UCSD-AML1 (cell line): ENCODE data around the gene FAM180B.
"Not testable (repeated sequence)": the region's sequence is repeated elsewhere in the genome, so short reads cannot be mapped to it uniquely, and the experiment has no call there.

Experiments used
- DNase-seq: peaks from one replicate; lab custom pipeline; 2025; ENCODE audit not compliant: unreplicated experiment; lab: John Stamatoyannopoulos, UW

The FAM180B gene

DNA sequence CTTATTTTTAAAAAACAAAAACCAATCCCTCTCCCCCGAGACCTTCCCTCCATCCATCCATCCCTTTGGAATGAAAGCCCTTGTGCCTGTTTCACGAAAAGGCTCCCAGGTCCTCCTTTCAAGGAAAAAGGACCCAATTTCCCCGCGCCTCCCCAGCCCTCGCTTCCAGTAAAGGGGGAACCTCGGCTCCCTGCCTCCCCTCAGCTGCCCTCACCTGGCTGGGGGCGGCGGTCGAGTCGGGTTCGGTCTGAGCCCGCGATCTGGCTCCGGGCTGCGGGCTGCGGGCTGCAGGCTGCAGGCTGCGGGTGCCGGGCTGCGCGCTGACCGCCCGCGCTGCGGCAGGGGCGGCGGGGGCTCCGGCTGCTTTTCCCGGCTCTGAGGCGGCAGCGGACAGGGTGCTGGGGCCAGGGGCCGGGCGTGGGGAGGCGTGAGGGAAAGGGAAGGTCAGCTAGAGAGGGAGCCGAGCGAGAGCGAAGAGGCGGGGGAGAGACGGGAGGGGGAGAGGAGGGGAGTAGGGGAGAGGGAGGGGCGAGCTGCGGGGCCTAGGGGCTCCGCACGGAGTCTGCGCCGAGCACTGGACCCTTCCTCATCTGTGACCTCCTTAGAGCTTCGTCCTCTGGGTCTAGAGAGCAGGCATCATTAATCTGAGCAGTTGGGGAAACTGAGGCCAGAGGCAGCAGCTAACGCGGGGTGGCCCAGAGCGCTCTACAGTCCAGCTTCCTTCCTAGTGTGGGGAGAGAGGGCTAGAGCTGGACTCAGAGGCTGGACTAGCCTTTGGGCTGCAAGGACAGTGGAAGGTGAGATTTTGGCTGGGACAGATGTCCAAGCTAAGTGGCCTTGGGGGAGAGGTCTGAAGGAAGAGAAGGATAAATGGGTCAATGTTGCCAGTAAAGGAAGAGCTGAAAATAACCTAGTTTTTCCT is 7.7 kb downstream of the FAM180B start, which contains the start of gene C1QTNF4:
Gene C1QTNF4, minus strand, starts transcription at position 478 of the 922 bp plus-strand sequence. CDS start 3,601 bp downstream, outside the sequence.
- DNase-seq, result no peak

DNA sequence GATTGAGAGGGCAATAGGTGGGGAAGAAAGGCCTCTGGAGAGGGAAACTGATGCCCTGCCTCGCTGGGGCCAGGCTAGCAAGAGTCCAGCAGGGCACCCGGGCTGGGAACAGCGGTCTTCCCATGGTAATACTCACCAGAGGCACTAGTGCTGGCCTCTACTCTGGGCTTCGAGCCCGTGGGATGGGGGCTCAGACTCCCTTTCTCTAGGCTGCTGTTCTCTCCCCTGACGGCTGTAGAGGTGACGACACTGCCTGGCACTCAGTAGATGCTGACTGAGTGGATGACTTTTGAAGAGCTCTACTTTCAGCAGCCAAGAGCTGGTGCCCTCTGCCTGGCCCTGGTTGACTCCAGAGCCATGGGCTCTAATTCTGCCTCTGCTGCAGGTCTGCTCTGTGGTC is 8.6 kb downstream of the FAM180B start:
- no peak for DNase-seq

DNA sequence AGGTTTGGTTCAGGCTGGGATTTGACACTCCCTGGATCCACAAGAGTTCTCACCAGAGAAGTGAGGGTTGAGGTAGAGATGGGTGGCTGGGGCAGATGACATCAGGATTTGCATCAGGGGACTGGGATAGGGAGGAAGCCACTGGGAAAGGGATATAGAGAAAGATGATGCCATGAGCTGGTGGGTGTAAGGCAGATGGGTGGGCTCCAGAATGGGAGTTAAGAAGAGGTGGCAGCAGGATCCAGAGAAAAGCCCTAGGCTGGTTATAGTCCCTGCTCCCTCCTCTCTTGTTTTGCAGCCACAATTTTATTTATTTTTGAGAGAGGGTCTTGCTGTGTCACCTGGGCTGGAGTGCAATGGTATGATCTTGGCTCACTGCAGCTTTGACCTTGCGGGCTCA is 9.5 kb downstream of the FAM180B start:
- no peak for DNase-seq

DNA sequence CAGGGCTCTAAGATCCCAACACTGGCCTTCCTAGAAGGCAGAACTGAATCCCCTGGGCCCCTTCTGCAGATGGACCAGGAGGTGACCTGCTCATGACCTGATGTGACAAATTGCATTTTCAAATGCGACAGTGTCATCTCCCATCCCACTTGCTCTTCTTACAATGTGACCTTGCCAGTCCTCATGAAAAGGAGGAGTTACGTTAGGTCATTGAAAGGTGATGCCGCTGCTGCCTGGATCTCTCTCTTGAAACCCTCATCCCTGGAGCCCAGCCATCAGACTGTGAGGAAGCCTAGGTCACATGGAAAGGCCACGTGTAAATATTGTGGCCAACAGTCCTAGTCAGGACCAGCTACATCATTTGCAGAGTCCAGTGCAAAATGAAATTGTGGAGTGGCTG is 13.4 kb downstream of the FAM180B start:
- no peak for DNase-seq

DNA sequence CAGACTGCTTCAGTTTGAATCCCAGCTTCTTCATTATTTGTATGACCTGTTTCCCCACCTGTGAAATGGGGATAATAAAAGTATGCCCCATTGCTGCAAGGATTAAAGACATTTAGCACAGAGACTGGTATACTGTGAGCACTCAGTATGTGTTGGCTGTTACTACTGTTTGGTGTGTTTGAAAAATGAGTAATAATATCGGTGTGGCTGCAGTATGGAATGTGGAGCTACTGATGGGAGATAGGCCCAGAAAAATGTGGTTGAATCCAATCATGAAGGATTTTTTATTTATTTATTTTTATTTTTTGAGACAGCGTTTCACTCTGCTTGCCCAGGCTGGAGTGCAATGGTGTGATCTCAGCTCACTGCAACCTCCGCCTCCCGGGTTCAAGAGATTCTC is 16.8 kb downstream of the FAM180B start:
- no peak for DNase-seq

DNA sequence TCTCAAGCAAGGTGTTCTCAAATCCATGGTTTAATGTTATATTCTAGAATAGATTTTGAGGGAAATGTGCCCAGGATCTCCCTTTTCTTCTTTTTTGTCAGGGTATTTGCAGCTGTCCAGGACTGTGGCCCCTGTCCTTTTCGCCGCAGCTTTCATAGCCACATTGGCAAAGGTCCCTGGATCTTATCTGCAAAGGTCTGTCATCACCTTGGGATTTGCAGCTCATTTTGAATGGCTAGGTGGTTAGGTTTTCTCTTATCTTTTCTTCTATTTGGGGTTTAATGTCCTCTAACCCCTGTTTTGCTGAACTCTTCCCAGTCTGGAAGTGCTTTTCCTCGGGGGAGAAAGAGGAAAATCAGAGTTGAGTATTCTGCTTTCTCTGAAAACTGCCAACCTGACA is 19.4 kb downstream of the FAM180B start:
- no peak for DNase-seq

DNA sequence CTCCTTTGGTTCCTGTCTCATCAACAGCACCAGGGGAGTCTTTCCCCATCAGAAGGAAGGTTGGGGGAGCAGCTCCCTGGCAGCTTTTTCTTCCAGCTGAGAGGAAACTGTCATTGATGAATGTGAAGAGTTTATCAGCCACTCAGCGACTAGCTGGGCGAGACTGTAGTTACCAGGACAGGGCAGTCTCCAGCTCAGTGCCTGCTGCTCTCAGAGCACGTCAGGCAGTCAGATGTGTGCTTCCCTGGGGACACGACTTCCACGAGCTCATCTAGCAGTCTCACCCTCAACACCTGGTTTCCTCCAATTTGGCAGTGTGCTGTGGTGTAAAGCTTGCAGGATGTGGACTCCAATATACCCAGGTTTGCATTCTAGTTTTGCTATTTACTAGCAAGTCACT is 20.3 kb downstream of the FAM180B start:
- DNase-seq, result no peak

DNA sequence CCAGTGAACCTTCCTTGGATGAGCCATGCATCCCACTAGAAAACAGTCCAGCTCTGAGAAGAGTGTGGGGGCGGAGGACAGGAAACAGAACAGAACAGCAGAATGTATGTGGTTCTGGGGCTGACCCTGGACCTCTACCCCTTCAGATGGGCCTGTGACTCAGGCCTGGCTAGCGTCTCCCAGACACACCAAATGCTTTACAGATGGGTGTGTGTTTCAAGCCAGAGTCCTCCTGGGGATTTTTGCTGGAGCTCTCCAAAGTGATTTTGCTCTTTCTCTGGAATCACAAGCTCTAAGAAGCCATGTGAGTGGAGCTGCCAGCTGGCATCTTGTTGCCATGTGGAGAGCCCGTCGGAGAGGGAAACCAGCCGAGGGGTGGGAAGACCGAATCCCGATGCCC is 20.9 kb downstream of the FAM180B start:
- DNase-seq, result no peak

DNA sequence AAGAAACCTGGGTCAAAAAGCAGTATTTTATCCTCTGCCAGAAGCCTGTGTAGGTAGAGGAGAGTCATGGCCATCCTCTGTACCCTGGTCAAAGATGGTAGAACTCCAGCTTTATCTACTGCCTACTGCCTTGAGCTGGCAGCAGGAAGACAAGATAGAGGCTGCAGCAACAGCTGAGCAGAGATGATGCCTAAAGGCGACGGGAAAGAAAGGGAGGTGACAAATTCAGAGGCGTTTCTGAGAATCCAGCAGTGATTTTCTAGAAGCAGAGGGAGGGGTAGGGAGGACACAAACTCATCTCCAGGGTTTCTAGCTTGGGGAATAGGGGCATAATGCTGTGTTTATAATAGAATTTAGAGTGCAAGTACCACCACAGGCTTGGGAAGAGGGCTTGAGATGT is 23.2 kb downstream of the FAM180B start:
- no peak for DNase-seq

DNA sequence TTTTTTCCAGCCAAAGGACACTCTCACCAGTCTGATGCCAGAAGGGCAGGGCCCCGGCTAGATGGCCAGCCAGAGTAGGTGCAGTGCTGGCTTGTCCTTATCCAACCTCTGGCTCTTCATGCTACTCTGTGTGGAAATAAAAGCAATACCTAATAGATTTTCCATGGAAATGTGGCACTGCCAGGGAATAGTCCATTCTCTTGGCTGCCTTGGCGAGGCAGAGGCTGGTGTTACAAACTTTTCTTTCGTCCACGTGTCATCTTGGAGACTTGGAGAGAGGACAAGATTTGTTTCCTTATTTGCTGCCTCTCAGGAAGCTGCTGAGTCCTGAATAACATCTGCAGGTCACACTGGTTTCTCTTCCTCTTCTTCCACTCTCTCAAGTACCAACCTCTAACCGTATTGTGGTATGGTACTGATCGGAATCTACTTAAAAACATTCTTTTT is 24.9 kb downstream of the FAM180B start:
- no peak for DNase-seq

DNA sequence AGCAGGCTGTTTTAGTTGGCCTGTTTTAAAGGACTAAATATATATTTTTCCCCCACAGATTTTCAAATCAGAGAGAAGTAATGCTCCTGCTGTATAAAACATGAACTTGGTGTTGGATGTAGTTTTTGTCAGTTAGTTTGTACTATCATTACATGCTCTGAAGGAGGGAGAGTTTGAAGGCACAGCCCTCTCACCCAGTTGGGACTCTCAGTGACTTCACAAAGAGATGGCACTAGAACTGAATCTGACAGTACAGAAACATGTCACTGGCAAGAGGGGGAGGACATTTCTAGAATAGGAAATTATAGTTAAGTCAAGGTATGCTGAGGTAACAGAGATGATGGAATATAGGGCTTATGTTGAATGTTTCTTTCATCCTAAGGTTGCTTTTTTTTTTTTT is 28.8 kb downstream of the FAM180B start:
- DNase-seq, result no peak

DNA sequence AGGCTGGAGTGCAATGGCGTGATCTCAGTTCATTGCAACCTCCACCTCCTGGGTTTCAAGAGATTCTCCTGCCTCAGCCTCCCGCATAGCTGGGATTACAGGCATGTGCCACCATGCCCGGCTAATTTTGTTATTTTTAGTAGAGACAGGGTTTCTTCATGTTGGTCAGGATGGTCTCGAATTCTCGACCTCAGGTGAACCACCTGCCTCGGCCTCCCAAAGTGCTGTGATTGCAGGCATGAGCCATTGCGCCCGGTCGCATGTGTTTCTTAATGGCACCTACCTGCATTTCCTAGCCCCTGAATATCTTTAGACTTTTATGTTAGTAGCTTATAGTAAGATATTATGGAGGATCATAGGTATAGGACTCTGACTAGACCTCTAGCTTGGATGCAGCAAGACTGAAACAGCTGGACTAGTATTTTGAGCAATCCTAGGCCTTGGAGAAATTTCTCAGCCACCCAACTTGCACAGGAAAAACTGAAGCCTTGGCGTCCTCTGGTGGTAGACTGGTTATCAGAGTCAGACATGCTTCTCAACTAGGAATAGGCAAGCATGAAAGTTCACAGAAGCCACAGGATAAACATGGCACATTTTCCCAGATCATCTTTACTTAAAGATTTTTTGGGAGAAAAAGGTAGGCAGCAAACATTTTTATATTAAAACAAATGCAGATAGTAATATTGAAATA is 30.4 kb downstream of the FAM180B start:
- DNase-seq, result peak; percentile 21

DNA sequence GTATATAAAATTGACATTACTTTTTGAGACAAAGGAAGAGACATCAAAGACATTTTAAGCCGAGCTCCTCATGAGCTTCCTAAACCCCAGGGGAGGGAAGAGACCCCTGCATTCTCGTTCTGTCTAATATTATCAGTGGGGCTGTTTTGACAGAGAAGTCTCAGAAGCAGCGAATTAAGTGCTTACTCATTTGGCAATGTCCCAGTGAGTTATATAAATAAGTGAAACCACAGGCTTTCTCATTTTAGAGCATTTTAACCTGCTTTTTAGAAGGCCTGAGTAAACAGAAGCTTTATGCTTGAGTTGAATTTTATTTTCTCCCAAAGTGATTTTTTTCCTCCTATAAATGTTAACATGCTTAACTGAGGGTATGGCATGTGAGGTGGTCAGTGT is 30.9 kb downstream of the FAM180B start:
- DNase-seq, result no peak

DNA sequence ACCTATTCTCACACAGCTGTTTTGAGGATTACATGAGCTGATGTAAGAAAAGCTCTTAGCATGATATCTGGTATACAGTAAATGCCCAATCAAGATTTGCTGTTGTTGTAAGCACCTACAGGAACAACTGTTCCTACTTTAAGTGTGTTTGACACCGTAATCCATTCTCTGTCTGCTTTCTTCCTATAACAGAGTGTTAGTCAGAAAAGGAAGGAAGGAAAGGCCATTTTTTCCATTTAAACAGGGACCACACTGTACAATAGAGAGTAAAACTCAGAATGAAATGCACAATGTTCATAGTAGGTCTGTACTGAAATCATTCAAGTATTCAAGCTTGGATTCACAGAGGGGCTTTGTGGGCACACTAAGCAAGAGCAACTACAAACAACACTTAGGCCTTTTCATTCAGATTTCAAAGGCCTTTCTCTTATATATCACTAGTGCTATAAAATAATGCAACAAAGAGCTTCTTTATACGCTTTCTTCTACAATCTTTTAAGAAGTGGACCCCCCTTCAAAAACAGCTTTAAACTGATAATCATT is 34.4 kb downstream of the FAM180B start:
- DNase-seq, result no peak

DNA sequence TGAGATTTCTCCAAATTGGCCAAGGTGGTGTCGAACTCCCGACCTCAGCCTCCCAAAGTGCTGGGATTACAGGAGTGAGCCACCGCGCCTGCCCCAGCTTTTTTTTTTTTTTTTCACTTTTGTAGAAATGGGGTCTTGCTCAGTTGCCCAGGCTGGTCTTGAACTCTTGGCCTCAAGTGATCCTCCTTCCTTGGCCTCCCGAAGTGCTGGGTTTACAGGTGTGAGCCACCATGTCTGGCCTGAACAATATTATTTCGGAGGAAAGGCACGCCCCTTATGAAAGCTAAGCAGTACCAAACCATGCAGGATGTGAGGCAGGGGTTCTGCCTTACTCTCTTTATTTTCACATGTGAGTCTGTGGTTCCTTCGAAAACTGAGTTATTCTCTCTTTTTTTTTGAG is 39.8 kb downstream of the FAM180B start:
- no peak for DNase-seq

DNA sequence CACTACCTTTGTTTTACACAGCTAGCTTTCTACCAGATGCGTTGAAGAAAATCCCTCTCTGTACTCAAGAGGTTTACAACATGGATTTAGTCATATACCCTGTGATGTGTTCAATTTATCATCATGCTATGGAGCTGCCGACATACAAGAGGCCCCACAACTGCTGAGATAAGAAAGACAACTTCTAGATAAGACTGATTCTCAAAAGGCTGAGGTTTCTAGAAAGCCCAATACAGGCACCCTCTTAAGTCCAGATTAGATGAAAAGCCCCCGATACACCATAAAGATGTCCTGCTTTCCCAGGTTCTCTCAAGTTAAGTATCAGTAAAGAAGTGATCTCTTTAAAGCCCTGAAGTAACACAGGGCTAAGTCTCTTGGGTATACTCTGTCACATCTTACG is 41.5 kb downstream of the FAM180B start:
- no peak for DNase-seq

DNA sequence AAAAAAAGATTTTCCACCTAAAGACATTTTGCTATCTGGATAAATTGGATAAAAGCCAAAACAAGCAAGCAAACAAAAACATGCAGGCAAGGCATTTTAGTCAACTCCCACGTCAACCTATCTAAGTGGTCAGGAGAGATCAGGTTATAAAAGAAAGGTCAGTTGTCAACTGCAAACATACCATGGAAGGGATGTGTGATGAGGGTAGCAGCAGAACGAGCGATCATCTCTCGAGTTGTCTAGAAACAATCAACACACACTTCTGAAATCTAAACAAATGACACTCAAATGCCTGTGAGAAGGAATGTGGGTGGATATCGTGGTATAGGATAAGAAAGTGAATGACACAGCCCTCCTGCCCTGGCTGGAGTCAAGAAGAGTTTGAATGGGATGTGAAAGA is 45.0 kb downstream of the FAM180B start:
- DNase-seq, result no peak

DNA sequence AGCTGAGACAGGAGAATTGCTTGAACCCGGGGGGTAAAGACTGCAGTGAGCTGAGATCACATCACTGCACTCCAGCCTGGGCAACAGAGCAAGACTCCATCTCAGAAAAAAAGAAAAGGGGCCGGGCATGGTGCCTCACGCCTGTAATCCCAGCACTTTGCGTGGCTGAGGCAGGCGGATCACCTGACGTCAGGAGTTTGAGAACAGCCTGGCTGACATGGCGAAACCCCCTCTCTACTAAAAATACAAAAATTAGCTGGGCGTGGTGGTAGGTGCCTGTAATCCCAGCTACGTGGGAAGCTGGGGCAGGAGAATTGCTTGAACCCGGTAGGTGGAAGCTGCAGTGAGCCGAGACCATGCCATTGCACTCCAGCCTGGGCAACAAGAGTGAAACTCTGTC is 49.9 kb downstream of the FAM180B start:
- DNase-seq, result not testable (repeated sequence)
